GM13976 (cell line): ENCODE measurements around the gene PRKRA.

ENCODE experiments used
- DNase-seq: peaks from one replicate; pipeline ENCODE4 v3.0.0; 2012; ENCODE audit warnings: low spot score
- in situ Hi-C: fragments of 300-500 bp; cut with MboI; formaldehyde crosslinking; loops from one replicate; pipeline ENCODE4 v1.12.0; 2022; ENCODE audit warnings: low sequenced_read_pairs, mixed read lengths, inconsistent platforms; ENCODE audit not compliant: unreplicated experiment
- TF ChIP-seq, protein P1 (sequence below): IDR thresholded peaks from 2 replicates; pipeline ENCODE4 v1.5.1; 2012; ENCODE audit warnings: borderline replicate concordance, mild to moderate bottlenecking; ENCODE audit not compliant: insufficient read depth; ENCODE audit errors: extremely low read depth, missing control alignments, control extremely low read depth

PRKRA gene

DNA sequence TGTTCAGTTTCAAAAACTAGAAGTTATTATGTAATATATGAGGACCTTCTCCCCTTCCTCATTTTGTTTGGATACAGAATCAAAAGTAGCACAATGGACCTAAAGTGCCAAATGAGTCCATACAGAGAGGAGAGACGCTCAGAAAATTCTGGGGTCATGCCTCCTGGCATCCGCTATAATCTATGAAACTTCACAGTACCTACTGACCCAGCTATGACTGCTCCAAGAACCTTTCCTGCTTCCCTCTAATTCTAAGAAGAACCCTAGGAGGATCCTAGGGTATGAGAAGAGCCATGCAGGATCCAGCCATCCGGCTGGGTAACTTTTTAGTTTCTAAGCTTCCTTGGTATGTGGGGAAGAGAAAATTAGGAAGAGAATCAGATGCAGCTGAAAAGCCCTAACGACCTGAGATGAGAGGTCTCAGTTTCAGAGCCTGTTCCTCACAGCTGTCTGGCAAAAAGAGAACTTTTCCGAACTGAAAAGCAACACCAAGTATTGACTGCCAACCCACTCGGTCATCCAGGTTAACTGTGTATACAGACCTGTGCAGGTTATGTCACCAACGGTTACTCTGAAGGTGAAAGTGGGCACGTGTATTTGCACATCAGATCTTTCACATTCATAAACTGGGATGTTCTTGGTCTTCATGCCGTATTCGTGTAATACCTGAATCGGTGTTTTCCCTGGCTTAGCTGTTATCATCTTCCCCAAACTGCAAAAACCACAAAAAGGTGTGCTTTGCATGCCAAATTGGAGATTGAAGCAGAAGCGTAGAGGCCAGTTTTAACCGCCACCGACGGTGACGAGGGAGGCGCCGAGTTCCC is 1.1 kb downstream of the PRKRA start:
- TF ChIP-seq, protein P1, sequence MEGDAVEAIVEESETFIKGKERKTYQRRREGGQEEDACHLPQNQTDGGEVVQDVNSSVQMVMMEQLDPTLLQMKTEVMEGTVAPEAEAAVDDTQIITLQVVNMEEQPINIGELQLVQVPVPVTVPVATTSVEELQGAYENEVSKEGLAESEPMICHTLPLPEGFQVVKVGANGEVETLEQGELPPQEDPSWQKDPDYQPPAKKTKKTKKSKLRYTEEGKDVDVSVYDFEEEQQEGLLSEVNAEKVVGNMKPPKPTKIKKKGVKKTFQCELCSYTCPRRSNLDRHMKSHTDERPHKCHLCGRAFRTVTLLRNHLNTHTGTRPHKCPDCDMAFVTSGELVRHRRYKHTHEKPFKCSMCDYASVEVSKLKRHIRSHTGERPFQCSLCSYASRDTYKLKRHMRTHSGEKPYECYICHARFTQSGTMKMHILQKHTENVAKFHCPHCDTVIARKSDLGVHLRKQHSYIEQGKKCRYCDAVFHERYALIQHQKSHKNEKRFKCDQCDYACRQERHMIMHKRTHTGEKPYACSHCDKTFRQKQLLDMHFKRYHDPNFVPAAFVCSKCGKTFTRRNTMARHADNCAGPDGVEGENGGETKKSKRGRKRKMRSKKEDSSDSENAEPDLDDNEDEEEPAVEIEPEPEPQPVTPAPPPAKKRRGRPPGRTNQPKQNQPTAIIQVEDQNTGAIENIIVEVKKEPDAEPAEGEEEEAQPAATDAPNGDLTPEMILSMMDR = no peak
- peak; percentile 25 for DNase-seq
- in situ Hi-C loops = no loop called here

DNA sequence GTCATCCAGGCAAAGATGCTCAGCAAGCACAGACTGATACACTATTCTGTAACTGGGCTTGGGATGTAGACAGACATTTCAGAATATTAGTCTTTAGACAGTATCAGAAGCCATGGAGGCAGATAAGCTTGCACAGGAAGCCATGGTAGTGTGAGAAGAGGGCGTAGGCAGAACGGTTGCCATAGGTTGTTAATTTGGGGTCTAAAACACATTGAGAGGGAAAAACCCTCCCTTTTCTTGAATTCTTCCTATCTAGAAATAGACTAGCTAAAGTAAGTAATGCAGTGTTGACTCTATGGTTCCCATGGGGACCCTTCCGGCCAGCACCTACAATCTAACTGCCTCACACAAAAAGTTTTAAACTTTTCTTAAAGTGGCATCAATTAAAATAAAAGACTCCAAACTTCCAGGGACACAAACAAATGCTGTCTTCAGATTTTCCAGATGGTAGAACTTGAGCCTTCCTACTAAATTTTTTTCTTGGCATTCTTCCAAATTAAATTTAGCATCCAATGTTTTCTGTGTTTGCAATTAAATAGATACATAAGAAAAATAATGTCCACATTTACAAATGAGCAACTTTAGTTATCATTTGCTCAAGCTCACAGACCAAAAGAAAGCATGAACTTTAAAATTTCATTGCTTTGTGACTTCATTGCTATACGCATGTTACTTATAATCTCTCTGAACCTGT is 1.9 kb downstream of the PRKRA start:
- TF ChIP-seq, protein P1 = no peak
- in situ Hi-C loops = no loop called here

DNA sequence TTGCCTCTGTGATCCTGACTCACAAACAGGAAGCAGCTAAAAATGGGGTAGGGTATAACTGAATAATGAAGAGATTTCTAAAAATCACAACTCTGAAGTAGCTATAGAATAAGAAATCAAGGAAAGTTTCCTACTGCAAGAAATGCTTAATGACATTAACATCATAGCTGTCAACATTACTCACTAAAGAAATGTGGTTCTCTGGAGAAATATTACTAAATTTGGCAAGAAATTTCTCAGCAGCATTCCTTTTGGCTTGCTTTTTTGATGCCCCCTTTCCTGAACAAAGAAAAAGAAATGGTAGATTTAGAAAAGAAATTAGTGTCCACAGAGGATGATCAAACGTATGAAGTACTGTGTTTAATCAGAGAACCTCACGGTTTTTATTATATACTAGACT is 9.5 kb downstream of the PRKRA start:
- no peak for DNase-seq
- in situ Hi-C loops = no loop called here
- TF ChIP-seq, protein P1 = no peak

More for the DNA sequence above, 1.9 kb downstream of the PRKRA start:
- DNase-seq = peak; percentile 62

DNA sequence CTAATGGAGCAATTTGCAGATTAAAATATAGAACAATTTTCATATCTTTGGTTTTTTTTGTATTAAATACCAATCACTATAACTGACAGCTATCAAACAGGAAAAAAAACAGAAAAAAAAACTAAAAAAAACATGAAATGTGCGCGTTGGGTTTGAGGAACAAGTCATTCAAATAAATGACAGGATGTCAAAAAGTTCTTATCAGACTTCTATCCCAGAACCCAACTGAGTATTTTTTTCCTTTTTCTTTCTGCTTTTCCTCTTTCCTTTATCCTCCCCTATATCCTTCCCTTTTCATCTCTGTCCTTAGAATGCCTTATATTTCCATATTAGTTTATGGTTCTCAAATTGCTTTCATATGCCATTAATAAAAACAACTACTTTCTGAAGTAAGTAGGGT is 14.3 kb downstream of the PRKRA start:
- in situ Hi-C loops = no loop called here
- TF ChIP-seq, protein P1 = no peak
- DNase-seq = no peak

DNA sequence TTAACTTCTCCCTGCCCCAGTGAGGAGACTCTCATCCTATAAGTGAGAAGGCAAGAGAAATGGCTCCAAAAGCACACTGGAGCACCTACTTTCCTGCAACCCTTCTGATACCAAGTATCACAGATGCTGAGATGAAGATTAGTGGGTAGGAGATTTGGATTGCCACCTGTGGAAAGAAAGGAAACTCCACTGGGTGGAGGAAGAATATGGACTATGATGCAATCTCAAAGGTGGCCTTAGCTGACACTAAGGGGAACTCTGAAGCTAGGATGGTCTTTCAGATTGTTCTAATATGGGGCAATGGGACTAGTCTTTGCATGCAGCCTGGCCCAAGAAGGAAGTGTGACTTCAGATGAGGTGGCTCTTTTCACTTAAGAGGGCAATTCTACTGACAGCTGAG is 21.6 kb downstream of the PRKRA start:
- DNase-seq = no peak
- TF ChIP-seq, protein P1 = no peak
- in situ Hi-C loops = no loop called here

DNA sequence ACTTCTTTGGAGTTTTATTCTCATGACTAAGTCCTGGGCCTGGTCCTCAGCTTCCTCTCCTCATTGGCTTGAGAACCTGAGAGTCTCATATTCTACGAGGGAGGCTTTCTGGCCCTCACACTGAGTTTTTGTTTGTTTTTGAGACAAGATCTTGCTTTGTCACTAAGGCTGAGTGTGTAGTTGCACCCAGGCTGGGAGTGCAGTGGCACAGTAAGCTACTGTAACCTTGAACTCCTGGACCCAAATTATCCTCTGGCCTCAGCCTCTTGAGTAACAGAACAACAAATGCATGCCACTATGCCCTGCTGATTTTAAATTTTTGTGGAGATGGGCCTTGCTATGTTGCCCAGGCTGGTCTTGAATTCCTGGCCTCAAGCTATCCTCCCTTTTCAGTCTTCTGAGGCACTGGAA is 22.6 kb downstream of the PRKRA start:
- DNase-seq = no peak
- in situ Hi-C loops = no loop called here
- TF ChIP-seq, protein P1 = no peak

DNA sequence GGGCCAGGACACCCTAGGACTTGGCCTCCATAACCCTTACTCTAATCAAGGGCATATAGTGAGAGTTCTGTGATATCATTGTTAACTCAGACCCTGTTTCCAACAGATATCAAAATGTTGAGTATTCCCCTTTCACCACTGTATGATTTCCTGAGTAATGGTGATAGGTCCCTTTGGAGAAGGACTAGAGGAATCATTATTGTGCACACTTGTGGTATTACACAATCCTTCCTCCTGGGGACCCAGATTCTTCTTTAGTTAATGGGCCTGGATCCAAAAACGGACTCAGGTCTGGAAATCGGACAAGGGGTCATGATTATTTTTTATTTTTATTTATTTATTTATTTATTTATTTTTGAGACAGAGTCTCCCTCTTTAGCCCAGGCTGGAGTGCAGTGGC is 23.5 kb downstream of the PRKRA start:
- TF ChIP-seq, protein P1 = no peak
- in situ Hi-C loops = no loop called here

More for the DNA sequence above, 23.5 kb downstream of the PRKRA start:
- no peak for DNase-seq
